ENCODE measurements around the gene BRIP1.

- no peak for TF ChIP-seq REST (IDR thresholded peaks at IDR 0.05; ENCODE audit: low read depth)
- no peak for TF ChIP-seq EP300 (IDR thresholded peaks at IDR 0.05; ENCODE audit: borderline replicate concordance)
- TF ChIP-seq TAF1 (IDR thresholded peaks at IDR 0.05; ENCODE audit: low read depth) = no peak
- no peak for TF ChIP-seq RAD21 (IDR thresholded peaks at IDR 0.05; ENCODE audit: low read depth)
- no peak for TF ChIP-seq TCF12 (IDR thresholded peaks at IDR 0.05; ENCODE audit: low read depth)
- TF ChIP-seq, protein P1, sequence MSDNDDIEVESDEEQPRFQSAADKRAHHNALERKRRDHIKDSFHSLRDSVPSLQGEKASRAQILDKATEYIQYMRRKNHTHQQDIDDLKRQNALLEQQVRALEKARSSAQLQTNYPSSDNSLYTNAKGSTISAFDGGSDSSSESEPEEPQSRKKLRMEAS (IDR thresholded peaks at IDR 0.05) = no peak
- no peak for TF ChIP-seq CEBPB (IDR thresholded peaks at IDR 0.05)
- TF ChIP-seq YY1 (IDR thresholded peaks at IDR 0.05; ENCODE audit: low read depth) = no peak
- no peak for TF ChIP-seq EGR1 (IDR thresholded peaks at IDR 0.05)
- TF ChIP-seq NFIC (IDR thresholded peaks at IDR 0.05) = no peak
- no peak for TF ChIP-seq ZBTB7A (IDR thresholded peaks at IDR 0.05; ENCODE audit: low read depth)
- no peak for TF ChIP-seq FOXM1 (IDR thresholded peaks at IDR 0.05; ENCODE audit: borderline replicate concordance, low read depth)
Observed at GRCh38 chr17:61734466-61734865, 128.9 kb downstream of the BRIP1 start.
